Measurements from ENCODE around the gene MAP7. TPM values are rescaled to one million over a fixed set of nuclear protein-coding genes. Genes with fewer than 3 reads are reported as not detected.

Gene MAP7
- total and polyA plus RNA-seq, 2 donors (not counting 3 experiments of a cell fraction or from before 2014, with no cell fraction given), result 0.07 to 0.42 TPM

DNA sequence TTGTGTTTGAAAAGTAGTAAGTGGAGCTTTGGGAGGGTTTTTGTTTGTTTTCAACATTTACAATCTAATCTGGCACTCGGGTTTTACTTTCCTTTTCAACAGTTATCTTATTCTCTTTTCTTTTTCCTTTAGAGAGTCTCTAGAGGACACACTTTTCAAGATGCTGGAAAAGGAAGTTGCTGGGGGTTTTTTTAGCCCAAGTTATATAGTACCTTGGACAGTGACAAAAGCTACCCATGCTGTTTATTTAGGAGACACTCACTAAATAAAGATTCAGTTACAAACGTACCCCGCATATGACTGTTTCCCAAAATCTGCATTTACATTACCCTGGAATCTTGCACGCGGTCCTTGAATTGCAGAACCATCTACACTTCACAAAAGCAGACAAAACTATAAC, 78.8 kb downstream of the MAP7 start:
- dilution Hi-C loops (cut with MboI; ENCODE audit: extremely low pct_ligation_motif_present, low sequenced_read_pairs) (no loop called here), intact Hi-C loops (cut with micrococcal nuclease) (no loop called here)
- H2AFZ ChIP-seq (ENCODE audit: low read depth, low read length), result no peak overlapping the region
- TF ChIP-seq POLR2A (IDR thresholded peaks at IDR 0.05; ENCODE audit: low read depth, low read length) (no peak), EZH2 (IDR thresholded peaks at IDR 0.05; ENCODE audit: borderline replicate concordance, low read depth, low read length, severe bottlenecking) (no peak), GATA2 (IDR thresholded peaks at IDR 0.05; ENCODE audit: insufficient read depth, insufficient read length, low read depth, low read length) (no peak), POLR2AphosphoS5 (IDR thresholded peaks at IDR 0.05; ENCODE audit: insufficient read depth, low read depth, low read length) (no peak), JUN (IDR thresholded peaks at IDR 0.05; ENCODE audit: borderline replicate concordance, insufficient read depth, insufficient read length, low read depth) (no peak), FOS (IDR thresholded peaks at IDR 0.05; ENCODE audit: borderline replicate concordance, insufficient read depth, low read length) (no peak), MYC (IDR thresholded peaks at IDR 0.05; ENCODE audit: low read depth, low read length) (no peak)
- TF ChIP-seq, protein P1, sequence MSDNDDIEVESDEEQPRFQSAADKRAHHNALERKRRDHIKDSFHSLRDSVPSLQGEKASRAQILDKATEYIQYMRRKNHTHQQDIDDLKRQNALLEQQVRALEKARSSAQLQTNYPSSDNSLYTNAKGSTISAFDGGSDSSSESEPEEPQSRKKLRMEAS (IDR thresholded peaks at IDR 0.05; ENCODE audit: insufficient read depth, insufficient read length), result no peak
- TF ChIP-seq, protein P2, sequence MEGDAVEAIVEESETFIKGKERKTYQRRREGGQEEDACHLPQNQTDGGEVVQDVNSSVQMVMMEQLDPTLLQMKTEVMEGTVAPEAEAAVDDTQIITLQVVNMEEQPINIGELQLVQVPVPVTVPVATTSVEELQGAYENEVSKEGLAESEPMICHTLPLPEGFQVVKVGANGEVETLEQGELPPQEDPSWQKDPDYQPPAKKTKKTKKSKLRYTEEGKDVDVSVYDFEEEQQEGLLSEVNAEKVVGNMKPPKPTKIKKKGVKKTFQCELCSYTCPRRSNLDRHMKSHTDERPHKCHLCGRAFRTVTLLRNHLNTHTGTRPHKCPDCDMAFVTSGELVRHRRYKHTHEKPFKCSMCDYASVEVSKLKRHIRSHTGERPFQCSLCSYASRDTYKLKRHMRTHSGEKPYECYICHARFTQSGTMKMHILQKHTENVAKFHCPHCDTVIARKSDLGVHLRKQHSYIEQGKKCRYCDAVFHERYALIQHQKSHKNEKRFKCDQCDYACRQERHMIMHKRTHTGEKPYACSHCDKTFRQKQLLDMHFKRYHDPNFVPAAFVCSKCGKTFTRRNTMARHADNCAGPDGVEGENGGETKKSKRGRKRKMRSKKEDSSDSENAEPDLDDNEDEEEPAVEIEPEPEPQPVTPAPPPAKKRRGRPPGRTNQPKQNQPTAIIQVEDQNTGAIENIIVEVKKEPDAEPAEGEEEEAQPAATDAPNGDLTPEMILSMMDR (IDR thresholded peaks at IDR 0.05; ENCODE audit: extremely low read depth in 1 of 2, insufficient read depth in 1 of 2, low read depth in 1 of 2, low read length in 2 of 2), result no peak
- H3K9ac ChIP-seq (replicated peaks; ENCODE audit: extremely low read depth, insufficient read depth, low read length), result no peak overlapping the region
- no peak overlapping the region for H3K27ac ChIP-seq (ENCODE audit: insufficient read depth, low read depth, low read length)
- H3K4me3 ChIP-seq (replicated peaks in 1 of 3; ENCODE audit: insufficient read depth in 1 of 3, low read depth in 1 of 3, low read length in 3 of 3), result no peak overlapping the region
- H3K9me1 ChIP-seq (replicated peaks; ENCODE audit: control insufficient read depth, extremely low read depth, insufficient read depth, low read length), result no peaks in the 10 kb centered on the region
- POLR2A ChIA-PET, result no interaction called here
- H3K9me3 ChIP-seq (replicated peaks; ENCODE audit: control insufficient read depth, insufficient read depth, low read length), result no peaks in the 10 kb centered on the region
- peaks cover 0 to 2% of the 10 kb centered on the region in 2 experiments for H3K27me3 ChIP-seq (ENCODE audit: control insufficient read depth in 2 of 2, insufficient read depth in 2 of 2, low read length in 2 of 2)
- H3K36me3 ChIP-seq (ENCODE audit: control insufficient read depth in 2 of 2, extremely low read depth in 1 of 2, insufficient read depth in 2 of 2, low read length in 2 of 2), result no peaks in the 10 kb centered on the region
- DNase-seq (ENCODE audit: low read depth, low spot score), result no peak
- no TSS peak for BruUV-seq (replicated peaks)
- no peaks in the 10 kb centered on the region for H3K79me2 ChIP-seq (ENCODE audit: control insufficient read depth, insufficient read depth, low read length)
- CTCF ChIA-PET, result no interaction called here
- no peaks in the 10 kb centered on the region for H4K20me1 ChIP-seq (replicated peaks; ENCODE audit: control insufficient read depth, extremely low read depth, insufficient read depth, low read length)
- H3K4me2 ChIP-seq (ENCODE audit: insufficient read depth, low read length), result no peak overlapping the region
- FAIRE-seq, result no peak
- no peaks in the 10 kb centered on the region for H3K4me1 ChIP-seq (ENCODE audit: control insufficient read depth, extremely low read depth, insufficient read depth, low read length)
